Uterus (tissue), 4 donors: Measurements from ENCODE around the gene CMTM2. TPM values are rescaled to one million over a fixed set of nuclear protein-coding genes. Genes with fewer than 3 reads are reported as not detected.

ENCODE experiments used
- DNase-seq, 2 donors: peaks; one replicate each; pipeline ENCODE4 v3.0.0-alpha.2; 2019 to 2020
- H3K27ac ChIP-seq, 2 donors: fragments of 200-600 bp; sonication (generic); 1 replicate in 1 of 2; 2 replicates in 1 of 2; pipeline ENCODE4 v1.5.1; 2016 to 2018
- H3K27me3 ChIP-seq, 2 donors: fragments of 200-600 bp; sonication (generic); one replicate each; pipeline ENCODE4 v1.5.1; 2018 to 2019; ENCODE audit warnings: control low read depth in 1 of 2
- H3K36me3 ChIP-seq, 2 donors: fragments of 200-600 bp; sonication (generic); one replicate each; pipeline ENCODE4 v1.5.1; 2019; ENCODE audit warnings: control low read depth in 1 of 2
- H3K4me1 ChIP-seq, 2 donors: fragments of 200-600 bp; sonication (generic); one replicate each; pipeline ENCODE4 v1.5.1; 2018 to 2019; ENCODE audit warnings: control low read depth in 1 of 2
- H3K4me3 ChIP-seq, 2 donors: fragments of 200-600 bp; sonication (generic); 1 replicate in 1 of 2; 2 replicates in 1 of 2; pipeline ENCODE4 v1.5.1; 2018 to 2019; ENCODE audit warnings: mild to moderate bottlenecking in 1 of 2
- H3K9me3 ChIP-seq, 2 donors: fragments of 200-600 bp; sonication (generic); one replicate each; pipeline ENCODE4 v1.5.1; 2019; ENCODE audit warnings: control low read depth in 1 of 2
- CTCF ChIP-seq, 4 experiments: fragments of 200-600 bp in 2 of 4; fragments of 450-650 bp in 2 of 4; sonication (generic) in 2 of 4; IDR thresholded peaks; one replicate each; pipeline ENCODE4 v1.5.1; 2016 to 2019; ENCODE audit warnings: antibody characterized with exemption in 4 of 4, mild to moderate bottlenecking in 2 of 4, moderate library complexity in 1 of 4
- POLR2A ChIP-seq, 2 donors: fragments of 450-650 bp; IDR thresholded peaks; one replicate each; pipeline ENCODE4 v1.6.1; 2016; ENCODE audit warnings: antibody characterized with exemption in 2 of 2, mild to moderate bottlenecking in 1 of 2, moderate library complexity in 1 of 2
- intact Hi-C: fragments of 100-400 bp; cut with DNase I; formaldehyde crosslinking; loops from one replicate; pipeline ENCODE4 v1.15.1; 2023; ENCODE audit warnings: low total_unique reads
- total RNA-seq, 4 donors: library from RNA; depleted of rRNA in 3 of 4; stranded (reverse); fragments of >200 nt in 3 of 4; gene quantifications; one replicate each; pipeline versions ENCODE4 v1.1.0 to v1.2.4, GENCODE V29; 2014 to 2023
- donor health status: DM: yes; HTN: yes; CAD: no.

Gene CMTM2
- total RNA-seq, 4 donors from 2014 or later: 1.2 TPM; not detected in 3

- no peak for DNase-seq
- Histone ChIP-seq H3K36me3 (no peaks in the 10 kb centered on the region), H3K27ac (no peak overlapping the region), H3K4me3 (no peak overlapping the region), H3K4me1 (no peaks in the 10 kb centered on the region), H3K27me3 (no peaks in the 10 kb centered on the region), H3K9me3 (no peaks in the 10 kb centered on the region)
- intact Hi-C loops: no loop called here
- TF ChIP-seq CTCF (IDR thresholded peaks at IDR 0.05) (no peak), POLR2A (IDR thresholded peaks at IDR 0.05) (no peak)
These were observed 10.9 kb upstream of the CMTM2 start for GRCh38 chr16:66568355-66568754.

GRCh38 chr16:66569131-66569530 lies 10.1 kb upstream of the CMTM2 start:
- Histone ChIP-seq H3K9me3 (no peaks in the 10 kb centered on the region), H3K36me3 (no peaks in the 10 kb centered on the region), H3K27me3 (no peaks in the 10 kb centered on the region), H3K4me3 (no peak overlapping the region), H3K4me1 (no peaks in the 10 kb centered on the region), H3K27ac (no peak overlapping the region)
- no peak for DNase-seq
- intact Hi-C loops: no loop called here
- TF ChIP-seq CTCF (IDR thresholded peaks at IDR 0.05) (no peak), POLR2A (IDR thresholded peaks at IDR 0.05) (no peak)

GRCh38 chr16:66569827-66570405 lies 9.3 kb upstream of the CMTM2 start:
- H3K4me3 ChIP-seq: no peak overlapping the region

GRCh38 chr16:66572356-66572755 lies 6.9 kb upstream of the CMTM2 start:
- intact Hi-C loops: no loop called here

More at GRCh38 chr16:66569827-66570405, 9.3 kb upstream of the CMTM2 start:
- H3K4me1 ChIP-seq: no peaks in the 10 kb centered on the region
- no peaks in the 10 kb centered on the region for H3K9me3 ChIP-seq
- H3K27ac ChIP-seq: no peak overlapping the region
- DNase-seq: no peak
- intact Hi-C loops: no loop called here
- no peak for TF ChIP-seq CTCF (IDR thresholded peaks at IDR 0.05)
- no peak for TF ChIP-seq POLR2A (IDR thresholded peaks at IDR 0.05)
- no peaks in the 10 kb centered on the region for H3K27me3 ChIP-seq
- H3K36me3 ChIP-seq: no peaks in the 10 kb centered on the region

GRCh38 chr16:66574081-66574480 lies 5.2 kb upstream of the CMTM2 start:
- H3K4me3 ChIP-seq: no peak overlapping the region
- no peak overlapping the region for H3K27ac ChIP-seq
- no peaks in the 10 kb centered on the region for H3K9me3 ChIP-seq
- no peaks in the 10 kb centered on the region for H3K4me1 ChIP-seq
- no peaks in the 10 kb centered on the region for H3K36me3 ChIP-seq
- TF ChIP-seq POLR2A (IDR thresholded peaks at IDR 0.05) (no peak), CTCF (IDR thresholded peaks at IDR 0.05) (no peak)
- peaks cover 0 to 3% of the 10 kb centered on the region in 2 donors for H3K27me3 ChIP-seq
- intact Hi-C loops: no loop called here
- no peak for DNase-seq

More at GRCh38 chr16:66572356-66572755, 6.9 kb upstream of the CMTM2 start:
- no peaks in the 10 kb centered on the region for H3K4me1 ChIP-seq
- H3K27ac ChIP-seq: no peak overlapping the region
- DNase-seq: no peak
- TF ChIP-seq POLR2A (IDR thresholded peaks at IDR 0.05): no peak
- no peak for TF ChIP-seq CTCF (IDR thresholded peaks at IDR 0.05)
- H3K36me3 ChIP-seq: no peaks in the 10 kb centered on the region
- no peaks in the 10 kb centered on the region for H3K27me3 ChIP-seq
- H3K9me3 ChIP-seq: no peaks in the 10 kb centered on the region
- no peak overlapping the region for H3K4me3 ChIP-seq
